Cardiac septum (tissue), 1 donor: Measurements from ENCODE around the gene ABHD15. TPM values are rescaled to one million over a fixed set of nuclear protein-coding genes. Genes with fewer than 3 reads are reported as not detected.

Experiments
- DNase-seq: peaks from one replicate; pipeline ENCODE4 v3.0.0-alpha.2; 2020; ENCODE audit warnings: low spot score
- intact Hi-C: fragments of 100-400 bp; cut with DNase I; formaldehyde crosslinking; loops from one replicate; pipeline ENCODE4 v1.14.0; 2022
- total RNA-seq: library from RNA; stranded (reverse); fragmentation: NEBNext Ultra II Directional; extraction: Animal tissue kit (Norgen Biotek cat#: 25700); gene quantifications from one replicate; pipeline ENCODE4 v1.2.1, GENCODE V29; 2021
- donor health status: DM: no; HTN: no; CAD: no.

ABHD15 gene
- total RNA-seq, 1 donor from 2014 or later, result 5.8 TPM

DNA sequence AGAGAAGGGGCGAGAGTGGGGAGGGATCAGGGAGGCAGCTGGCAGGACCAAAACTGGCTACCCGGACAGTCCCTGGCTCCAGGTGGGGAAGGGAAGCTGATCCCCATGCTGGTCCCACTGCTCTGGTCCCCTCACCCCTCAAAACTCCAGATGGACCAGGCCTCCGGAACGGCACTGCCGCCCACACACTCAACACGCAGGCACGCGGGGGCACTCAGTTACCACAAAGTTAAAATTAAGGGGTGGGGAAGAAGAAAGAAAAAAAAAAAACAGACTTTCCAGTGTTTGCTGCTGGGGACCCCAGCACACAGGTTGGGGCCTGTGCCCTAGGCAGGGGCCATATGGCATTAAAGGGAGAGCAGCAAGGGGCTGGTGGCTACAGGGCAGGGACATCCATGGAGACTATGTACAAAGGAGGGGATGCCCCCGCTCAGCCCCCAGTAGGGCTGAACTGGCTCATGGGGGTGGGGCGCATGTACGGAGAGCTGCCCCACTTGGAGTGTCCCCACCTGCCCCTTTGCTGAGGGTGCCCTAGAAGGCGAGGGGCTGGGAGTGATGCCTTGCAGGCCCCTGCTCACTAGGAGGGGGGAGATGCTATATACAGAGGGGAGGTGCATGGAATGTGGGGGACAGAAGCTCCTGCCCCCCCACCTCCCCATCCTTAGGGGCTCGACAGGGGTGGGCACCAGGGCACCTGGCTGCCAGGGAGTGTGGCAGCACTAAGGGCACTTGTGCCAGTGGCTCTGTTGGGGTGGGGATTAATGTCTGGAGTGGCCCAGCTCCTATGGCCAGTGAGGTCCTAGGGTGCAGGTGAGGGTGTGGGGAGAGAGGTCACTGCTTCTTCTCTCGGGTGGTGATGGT is 7.3 kb upstream of the ABHD15 start:
- intact Hi-C loops, result no loop called here
- DNase-seq, result peak; percentile 69

- intact Hi-C loops, result no loop called here
- DNase-seq, result no peak
These were observed 6.7 kb upstream of the ABHD15 start for GRCh38 chr17:29573558-29573869.

DNA sequence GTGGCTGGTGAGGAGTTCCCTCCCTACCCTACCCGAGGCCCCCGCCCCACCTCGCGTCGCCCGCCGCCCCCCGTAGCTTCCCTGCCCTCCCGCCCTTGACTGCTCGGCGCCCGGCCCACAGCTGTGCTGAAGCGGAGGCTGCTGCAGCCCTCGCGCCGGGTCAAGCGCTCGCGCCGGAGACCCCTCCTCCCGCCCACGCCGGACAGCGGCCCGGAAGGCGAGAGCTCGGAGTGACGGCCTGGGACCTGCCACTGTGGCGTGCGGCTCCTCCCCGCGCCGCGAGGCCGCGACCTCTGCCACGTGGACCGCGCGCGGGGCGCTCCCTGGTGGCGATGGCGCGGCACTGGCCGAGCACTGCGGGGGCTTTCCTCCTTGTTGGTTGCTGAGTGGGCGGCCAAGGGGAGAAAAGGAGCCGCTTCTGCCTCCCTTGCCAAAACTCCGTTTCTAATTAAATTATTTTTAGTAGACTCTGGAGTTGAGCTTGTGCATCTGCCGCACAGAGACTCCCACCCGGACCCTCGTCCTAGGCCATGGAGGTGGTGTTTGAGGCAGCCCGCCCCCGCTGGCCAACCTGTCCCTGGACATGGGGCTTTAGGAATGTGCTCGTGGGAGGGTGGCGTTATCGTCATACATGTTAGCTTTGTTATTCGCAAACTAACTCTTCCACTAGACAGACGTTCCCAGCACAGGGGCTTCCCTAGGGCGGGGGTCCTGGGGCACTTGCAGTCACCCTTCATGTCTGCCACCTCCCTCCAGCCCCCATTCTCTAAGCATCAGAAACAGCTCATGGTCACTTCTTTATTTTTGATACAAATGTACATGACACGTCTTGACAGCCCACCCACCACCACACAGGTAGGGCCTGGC is 6.1 kb upstream of the ABHD15 start:
- intact Hi-C loops, result no loop called here
- peak; percentile 83 for DNase-seq

DNA sequence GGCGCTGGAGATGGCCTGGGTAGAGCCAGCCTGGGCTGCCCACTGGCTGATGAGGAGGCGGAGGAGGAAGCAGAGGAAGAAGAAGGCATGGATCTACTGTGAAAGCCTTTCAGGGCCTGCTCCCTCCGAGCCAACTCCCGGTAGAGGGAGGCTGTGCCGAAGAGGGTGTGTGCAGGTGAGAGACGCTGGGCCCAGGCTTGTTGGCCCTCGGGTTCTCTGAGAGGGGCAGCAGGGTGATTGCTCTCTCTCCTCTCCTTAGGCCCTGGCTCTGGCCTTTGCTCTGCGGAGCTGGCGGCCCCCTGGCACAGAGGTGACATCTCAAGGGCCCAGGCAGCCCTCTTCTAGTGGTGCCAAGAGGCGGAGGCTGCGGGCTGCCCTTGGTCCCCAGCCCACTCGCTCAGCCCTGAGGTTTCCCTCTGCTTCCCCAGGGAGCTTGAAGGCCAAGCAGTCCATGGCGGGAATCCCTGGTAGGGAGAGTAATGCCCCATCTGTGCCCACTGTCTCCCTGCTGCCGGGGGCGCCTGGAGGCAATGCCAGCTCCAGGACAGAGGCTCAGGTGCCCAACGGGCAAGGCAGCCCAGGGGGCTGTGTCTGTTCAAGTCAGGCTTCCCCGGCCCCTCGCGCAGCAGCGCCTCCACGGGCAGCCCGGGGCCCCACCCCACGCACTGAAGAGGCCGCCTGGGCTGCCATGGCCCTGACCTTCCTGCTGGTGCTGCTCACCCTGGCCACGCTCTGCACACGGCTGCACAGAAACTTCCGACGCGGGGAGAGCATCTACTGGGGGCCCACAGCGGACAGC is 5.2 kb upstream of the ABHD15 start:
- intact Hi-C loops, result no loop called here
- peak; percentile 76 for DNase-seq

DNA sequence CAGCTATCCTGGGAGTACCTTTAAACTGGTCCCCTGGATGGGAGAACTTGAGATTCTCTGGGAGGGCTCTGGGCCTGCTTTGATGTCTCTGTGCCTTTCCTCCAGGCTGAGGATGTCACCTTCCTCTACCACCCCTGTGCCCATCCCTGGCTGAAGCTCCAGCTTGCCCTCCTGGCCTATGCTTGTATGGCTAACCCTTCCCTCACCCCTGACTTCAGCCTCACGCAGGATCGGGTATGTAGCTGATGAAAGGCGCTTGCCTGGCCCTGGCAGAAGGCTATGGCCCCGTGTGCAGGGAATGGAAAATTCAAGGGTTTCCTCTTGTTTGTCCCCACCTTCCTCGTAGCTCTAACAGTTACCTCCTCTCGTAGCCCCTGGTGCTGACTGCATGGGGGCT is 4.6 kb upstream of the ABHD15 start:
- no peak for DNase-seq
- intact Hi-C loops, result no loop called here

DNA sequence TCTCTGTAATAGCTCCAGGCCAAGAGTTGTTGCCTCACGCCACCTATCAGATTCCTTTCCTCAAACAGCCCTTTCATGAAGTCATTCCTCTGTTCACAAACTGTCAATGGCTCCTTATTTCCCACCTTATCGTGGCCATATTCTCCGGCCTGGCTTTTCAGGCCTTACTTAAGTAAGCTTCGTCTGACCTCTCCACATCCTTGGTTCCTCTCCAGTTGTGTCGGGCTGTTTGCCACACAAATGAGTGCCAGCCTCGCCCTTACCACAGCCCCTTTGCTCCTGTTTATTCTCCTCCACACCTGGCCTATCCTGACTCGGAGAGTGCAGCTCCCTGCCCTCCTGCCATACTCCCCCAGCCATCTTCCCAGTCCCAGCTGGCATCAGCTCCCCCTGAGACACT is 3.7 kb upstream of the ABHD15 start:
- no peak for DNase-seq
- intact Hi-C loops, result no loop called here

GRCh38 chr17:29569245-29569950 is 2.6 kb upstream of the ABHD15 start:
- intact Hi-C loops, result loop anchor here (10.0 kb wide), 1 partner anchor 175 kb away; the partner anchor contains the start of gene TAOK1
- no peak for DNase-seq

- intact Hi-C loops, result loop anchor here (10.0 kb wide), 1 partner anchor 174 kb away; the partner anchor contains the start of gene TAOK1
- DNase-seq, result peak; percentile 93
These were observed 1.8 kb upstream of the ABHD15 start, which contains the start of gene TP53I13 for GRCh38 chr17:29568331-29569244. TSS of gene TP53I13 (plus strand) at chr17:29568701. CDS start at chr17:29568759, 58 bp downstream.

GRCh38 chr17:29567554-29568330 is 905 bp upstream of the ABHD15 start:
- intact Hi-C loops, result loop anchor here (10.0 kb wide), 1 partner anchor 173 kb away; the partner anchor contains the start of gene TAOK1

DNA sequence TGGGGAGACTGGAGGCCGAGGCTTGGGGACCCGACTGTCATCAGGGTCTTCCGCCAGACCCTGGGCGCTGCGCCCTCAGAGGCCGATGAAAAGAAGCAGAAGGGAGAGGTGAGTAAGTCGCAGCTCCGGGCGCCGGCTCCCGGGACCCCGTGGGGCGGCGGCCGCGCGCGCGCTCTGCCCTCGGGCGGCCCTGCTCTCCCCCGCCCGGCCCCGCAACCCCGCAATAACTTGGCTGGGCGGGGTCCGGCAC is 392 bp upstream of the ABHD15 start:
- no peak for DNase-seq
- intact Hi-C loops, result loop anchor here (10.0 kb wide), 1 partner anchor 172 kb away; the partner anchor contains the start of gene TAOK1

More at GRCh38 chr17:29567554-29568330, 905 bp upstream of the ABHD15 start:
- DNase-seq, result peak; percentile 80

- intact Hi-C loops, result loop anchor here (10.0 kb wide), 1 partner anchor 171 kb away; the partner anchor contains the start of gene TAOK1
These were observed 979 bp downstream of the ABHD15 start for GRCh38 chr17:29565643-29566472.

DNA sequence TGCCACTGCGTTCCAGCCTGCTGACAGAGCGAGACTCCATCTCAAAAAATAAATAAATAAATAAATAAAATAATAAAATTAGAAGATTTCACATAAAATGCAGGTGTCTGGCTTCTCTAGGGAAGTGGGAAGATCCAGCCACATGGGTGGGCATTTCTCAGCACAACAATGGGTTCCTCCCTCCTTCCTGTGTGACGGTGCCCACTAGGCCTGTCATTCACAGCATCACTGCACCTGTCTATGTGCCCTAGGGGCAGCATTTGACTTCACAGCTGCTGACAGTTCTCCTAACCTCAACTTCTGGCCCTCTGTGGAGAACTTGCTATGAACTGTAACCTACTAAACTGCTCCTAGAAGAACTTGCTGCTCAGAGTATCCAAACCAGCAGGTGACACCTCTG is 3.0 kb downstream of the ABHD15 start:
- DNase-seq, result no peak
- intact Hi-C loops, result loop anchor here (10.0 kb wide), 1 partner anchor 169 kb away; the partner anchor contains the start of gene TAOK1

More at GRCh38 chr17:29565643-29566472, 979 bp downstream of the ABHD15 start:
- peak; percentile 81 for DNase-seq

DNA sequence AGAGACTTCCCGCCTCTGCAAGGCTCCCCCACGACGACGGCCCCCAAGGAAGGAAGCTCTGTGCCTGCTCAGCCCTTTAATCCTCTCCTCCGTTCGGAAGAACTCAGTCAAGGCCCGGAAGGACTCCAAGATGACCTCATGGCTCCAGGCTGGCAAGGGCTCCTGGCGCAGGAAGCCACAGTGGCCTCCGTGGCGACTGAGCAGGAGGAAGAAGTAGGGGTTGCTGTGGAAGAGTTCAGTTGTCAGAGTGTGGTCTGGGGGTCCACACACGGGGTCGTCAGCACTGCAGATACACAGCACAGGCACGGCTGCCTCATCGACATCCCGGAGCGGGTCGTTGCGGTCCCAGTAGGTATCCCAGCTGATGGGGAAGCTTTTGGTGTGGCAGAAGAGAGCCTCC is 4.2 kb downstream of the ABHD15 start:
- intact Hi-C loops, result loop anchor here (10.0 kb wide), 1 partner anchor 168 kb away; the partner anchor contains the start of gene TAOK1

GRCh38 chr17:29561554-29562517 is 5.0 kb downstream of the ABHD15 start:
- intact Hi-C loops, result loop anchor here (10.0 kb wide), 1 partner anchor 167 kb away; the partner anchor contains the start of gene TAOK1
- no peak for DNase-seq

More for the DNA sequence above, 4.2 kb downstream of the ABHD15 start:
- DNase-seq, result no peak

DNA sequence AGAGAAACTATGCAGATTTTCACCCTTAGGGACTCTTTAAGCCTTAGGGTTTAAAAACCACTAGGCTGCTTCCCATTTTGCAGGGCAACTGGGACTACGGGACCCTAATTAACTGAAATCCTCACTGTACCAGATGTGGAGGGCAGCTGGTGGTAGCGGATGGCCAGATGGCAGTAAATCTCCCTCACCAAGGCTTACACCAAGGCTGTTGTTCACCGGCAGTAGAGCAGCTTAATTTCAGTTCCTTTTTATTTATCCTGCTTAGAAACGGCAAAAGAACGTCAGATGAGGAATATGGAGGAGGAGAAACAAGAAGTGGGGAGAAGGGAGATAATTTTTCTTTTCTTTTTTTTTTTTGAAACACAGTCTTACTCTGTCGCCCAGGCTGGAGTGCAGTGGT is 6.5 kb downstream of the ABHD15 start:
- intact Hi-C loops, result loop anchor here (10.0 kb wide), 1 partner anchor 166 kb away; the partner anchor contains the start of gene TAOK1
- no peak for DNase-seq
